Mesendoderm (in vitro differentiated cells): ENCODE results near the gene RNF208.

Source experiments
- DNase-seq: peaks from one replicate; pipeline ENCODE4 v3.0.0; 2013
- H2AK5ac ChIP-seq: 2 replicates; pipeline ENCODE4 v1.6.1; 2013; ENCODE audit warnings: low read length, inconsistent platforms
- H2BK120ac ChIP-seq: 2 replicates; pipeline ENCODE4 v1.6.1; 2013; ENCODE audit warnings: low read depth, mild to moderate bottlenecking, low read length, moderate library complexity, mixed read lengths
- H2BK15ac ChIP-seq: replicated peaks from 2 replicates; pipeline ENCODE4 v1.6.1; 2013; ENCODE audit warnings: low read depth, mild to moderate bottlenecking, moderate library complexity
- H2BK5ac ChIP-seq: 2 replicates; pipeline ENCODE4 v1.6.1; 2013; ENCODE audit warnings: low read length, inconsistent platforms
- H3K18ac ChIP-seq: 2 replicates; pipeline ENCODE4 v1.6.1; 2013; ENCODE audit warnings: mild to moderate bottlenecking, low read length, mixed read lengths
- H3K23ac ChIP-seq: one replicate; pipeline ENCODE4 v1.6.1; 2013; ENCODE audit warnings: low read length
- H3K27ac ChIP-seq: 2 replicates; pipeline ENCODE4 v1.5.1; 2013; ENCODE audit warnings: low read depth, mild to moderate bottlenecking, inconsistent platforms, low read length, moderate library complexity
- H3K27me3 ChIP-seq: 2 replicates; pipeline ENCODE4 v1.6.1; 2013; ENCODE audit warnings: low read length, control low read depth, mild to moderate bottlenecking, inconsistent platforms; ENCODE audit not compliant: insufficient read depth, poor library complexity
- H3K36me3 ChIP-seq: 2 replicates; pipeline ENCODE4 v1.6.1; 2013; ENCODE audit warnings: low read length, inconsistent platforms; ENCODE audit not compliant: control insufficient read depth, insufficient read depth
- H3K4ac ChIP-seq: one replicate; pipeline ENCODE4 v1.6.1; 2013; ENCODE audit warnings: low read depth, mild to moderate bottlenecking, low read length, moderate library complexity
- H3K4me1 ChIP-seq: 2 replicates; pipeline ENCODE4 v1.6.1; 2013; ENCODE audit warnings: low read depth, low read length, inconsistent platforms; ENCODE audit not compliant: control insufficient read depth
- H3K4me2 ChIP-seq: 2 replicates; pipeline ENCODE4 v1.6.1; 2013; ENCODE audit warnings: low read length
- H3K4me3 ChIP-seq: 2 replicates; pipeline ENCODE4 v1.5.1; 2013; ENCODE audit warnings: mild to moderate bottlenecking, low read length
- H3K56ac ChIP-seq: one replicate; pipeline ENCODE4 v1.6.1; 2013; ENCODE audit warnings: low read length
- H3K79me1 ChIP-seq: 2 replicates; pipeline ENCODE4 v1.6.1; 2013; ENCODE audit warnings: low read length, inconsistent platforms
- H3K79me2 ChIP-seq: 2 replicates; pipeline ENCODE4 v1.6.1; 2013; ENCODE audit warnings: mild to moderate bottlenecking, low read length; ENCODE audit not compliant: control insufficient read depth, insufficient read depth
- H3K9ac ChIP-seq: 2 replicates; pipeline ENCODE4 v1.6.1; 2013; ENCODE audit warnings: low read length, inconsistent platforms
- H4K5ac ChIP-seq: one replicate; pipeline ENCODE4 v1.6.1; 2013; ENCODE audit warnings: low read length
- H4K8ac ChIP-seq: one replicate; pipeline ENCODE4 v1.6.1; 2013; ENCODE audit warnings: low read depth, mild to moderate bottlenecking, control low read depth, low read length, moderate library complexity
- WGBS: extraction: QIAGEN DNeasy Blood & Tissue Kit; methylation state at CpG from one replicate; pipeline ENCODE4 v1.1.7; 2013; ENCODE audit warnings: low lambda C conversion rate, missing lambda C conversion rate; ENCODE audit not compliant: insufficient coverage; ENCODE audit errors: extremely low coverage; 5-methylcytosine and 5-hydroxymethylcytosine counted together

Gene RNF208

DNA sequence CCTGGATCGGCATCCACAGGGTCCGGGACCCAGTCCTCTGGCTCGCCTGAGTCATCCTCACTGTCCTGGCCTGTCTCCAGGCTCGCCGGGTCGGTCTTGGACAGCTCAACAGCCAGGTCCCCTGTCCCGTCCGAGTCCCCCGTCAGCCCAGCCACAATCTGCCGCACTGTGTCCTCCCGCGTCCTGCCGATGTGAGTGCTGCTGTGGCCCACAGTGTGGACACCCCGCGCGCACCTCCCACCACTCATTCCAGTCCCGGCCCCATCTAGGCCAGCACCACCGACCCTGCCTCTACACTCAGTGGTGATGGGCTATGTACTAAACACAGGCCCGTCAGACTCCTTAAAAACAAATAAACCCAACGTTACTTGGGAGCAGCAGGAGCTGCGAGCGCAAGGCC, 40.4 kb downstream of the RNF208 start:
- Histone ChIP-seq H3K79me1 (no peaks in the 10 kb centered on the region), H3K27ac (no peak overlapping the region), H3K36me3 (no peaks in the 10 kb centered on the region), H2BK120ac (no peak overlapping the region), H2BK5ac (no peak overlapping the region), H3K18ac (no peak overlapping the region), H4K5ac (no peak overlapping the region), H2AK5ac (no peak overlapping the region), H3K79me2 (peaks cover 1% of the 10 kb centered on the region), H3K4me2 (no peak overlapping the region), H3K4me3 (no peak overlapping the region), H3K4ac (no peak overlapping the region), H2BK15ac (no peak overlapping the region), H3K23ac (no peak overlapping the region), H3K4me1 (no peaks in the 10 kb centered on the region), H3K56ac (no peak overlapping the region), H4K8ac (no peak overlapping the region), H3K27me3 (no peaks in the 10 kb centered on the region), H3K9ac (no peak overlapping the region)
- no CpG with 5 or more reads among the region's 22 CpGs for WGBS
- DNase-seq, result no peak

DNA sequence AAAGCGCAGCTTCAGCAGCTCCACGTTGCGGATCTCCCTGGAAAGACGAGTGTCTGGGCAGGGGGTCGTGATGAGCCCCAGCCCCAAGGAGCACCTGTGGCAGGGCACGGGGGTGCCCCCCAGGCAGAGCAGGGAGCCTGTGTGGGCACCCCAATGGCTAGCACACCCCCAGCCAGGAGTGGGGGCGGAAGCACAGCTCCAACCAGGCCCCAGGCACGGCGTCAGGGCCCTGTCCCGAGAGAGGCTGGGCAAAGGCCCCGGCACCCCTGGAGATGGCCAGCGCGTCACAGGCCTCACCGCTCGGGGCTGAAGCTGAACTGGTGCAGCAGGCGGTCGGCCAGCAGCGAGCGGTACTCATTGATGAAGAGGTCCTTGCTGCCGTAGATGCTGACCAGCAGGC, 41.5 kb downstream of the RNF208 start:
- Histone ChIP-seq H4K5ac (no peak overlapping the region), H2BK15ac (no peak overlapping the region), H3K9ac (no peak overlapping the region), H3K23ac (no peak overlapping the region), H3K4me2 (no peak overlapping the region), H2BK5ac (no peak overlapping the region), H3K79me1 (no peaks in the 10 kb centered on the region), H2AK5ac (no peak overlapping the region), H3K79me2 (no peaks in the 10 kb centered on the region), H4K8ac (no peak overlapping the region), H3K4ac (no peak overlapping the region), H3K56ac (no peak overlapping the region), H3K27ac (no peak overlapping the region), H3K4me3 (no peak overlapping the region), H3K27me3 (no peaks in the 10 kb centered on the region), H3K18ac (no peak overlapping the region), H2BK120ac (no peak overlapping the region), H3K36me3 (no peaks in the 10 kb centered on the region), H3K4me1 (no peaks in the 10 kb centered on the region)
- DNase-seq, result no peak
- WGBS, result no CpG with 5 or more reads among the region's 20 CpGs

DNA sequence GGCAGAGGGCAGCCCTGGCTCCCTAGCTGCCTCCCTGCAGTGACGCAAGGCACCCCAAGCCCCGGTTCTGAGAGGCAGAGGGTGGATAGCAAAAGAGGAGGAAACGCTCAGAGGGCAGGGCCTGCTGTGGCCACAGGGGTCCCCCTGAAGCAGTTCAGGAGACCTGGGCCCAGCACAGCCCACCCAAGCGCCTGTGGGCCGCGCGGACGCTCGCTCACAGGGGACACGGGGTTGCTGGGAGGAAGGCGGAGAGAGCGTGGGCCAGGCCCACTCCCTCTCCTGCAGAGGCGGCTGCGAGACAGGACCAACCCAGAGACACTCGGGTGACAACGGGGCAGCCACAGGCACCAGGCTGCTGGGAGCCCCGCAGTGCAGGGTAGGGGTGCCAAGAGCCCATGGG, 42.3 kb downstream of the RNF208 start:
- no peak overlapping the region for H2BK5ac ChIP-seq
- no peak overlapping the region for H3K4me2 ChIP-seq
- H2BK120ac ChIP-seq, result no peak overlapping the region
- no peak overlapping the region for H3K23ac ChIP-seq
- no peak overlapping the region for H3K56ac ChIP-seq
- no peaks in the 10 kb centered on the region for H3K79me2 ChIP-seq
- WGBS, result no CpG with 5 or more reads among the region's 17 CpGs
- no peaks in the 10 kb centered on the region for H3K27me3 ChIP-seq
- H3K4me1 ChIP-seq, result no peaks in the 10 kb centered on the region
- DNase-seq, result no peak
- H2BK15ac ChIP-seq, result no peak overlapping the region
- H3K79me1 ChIP-seq, result no peaks in the 10 kb centered on the region
- no peak overlapping the region for H3K4ac ChIP-seq
- no peak overlapping the region for H2AK5ac ChIP-seq
- H4K8ac ChIP-seq, result no peak overlapping the region
- no peak overlapping the region for H4K5ac ChIP-seq
- H3K36me3 ChIP-seq, result no peaks in the 10 kb centered on the region
- no peak overlapping the region for H3K27ac ChIP-seq
- no peak overlapping the region for H3K18ac ChIP-seq
- H3K4me3 ChIP-seq, result no peak overlapping the region
- H3K9ac ChIP-seq, result no peak overlapping the region

DNA sequence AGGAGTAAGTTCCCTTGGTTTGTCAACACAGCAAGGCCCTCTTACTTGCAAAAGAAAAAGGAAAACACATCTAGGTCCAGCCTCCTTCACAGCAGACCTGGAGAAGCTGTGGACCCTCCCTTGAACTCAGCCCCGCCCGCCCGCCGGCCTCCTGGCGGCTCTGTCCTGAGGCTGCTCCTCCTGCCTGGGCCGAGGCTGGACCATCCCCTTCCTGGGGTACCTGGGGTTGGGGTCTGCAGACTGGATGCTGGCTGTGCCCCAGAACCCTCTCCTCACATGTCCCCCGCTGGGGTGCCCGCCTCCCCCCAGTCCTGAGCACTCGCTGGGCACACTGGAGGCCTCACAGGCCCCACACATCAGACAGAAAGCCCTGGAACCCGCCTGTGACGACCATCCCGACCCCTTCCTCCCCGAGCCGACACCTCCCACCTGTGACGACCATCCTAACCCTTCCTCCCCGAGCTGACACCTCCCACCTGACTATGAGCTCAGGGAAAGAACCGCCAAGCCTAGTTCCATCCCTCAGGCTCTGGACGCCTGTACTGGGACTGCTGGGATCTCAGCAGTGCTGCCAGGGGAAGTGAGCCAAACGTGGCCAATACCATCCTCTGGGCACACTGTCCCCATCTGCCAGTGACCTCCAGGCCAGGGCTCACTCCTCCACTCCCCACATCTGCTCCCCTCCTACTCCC, 43.0 kb downstream of the RNF208 start:
- H2BK120ac ChIP-seq, result no peak overlapping the region

DNA sequence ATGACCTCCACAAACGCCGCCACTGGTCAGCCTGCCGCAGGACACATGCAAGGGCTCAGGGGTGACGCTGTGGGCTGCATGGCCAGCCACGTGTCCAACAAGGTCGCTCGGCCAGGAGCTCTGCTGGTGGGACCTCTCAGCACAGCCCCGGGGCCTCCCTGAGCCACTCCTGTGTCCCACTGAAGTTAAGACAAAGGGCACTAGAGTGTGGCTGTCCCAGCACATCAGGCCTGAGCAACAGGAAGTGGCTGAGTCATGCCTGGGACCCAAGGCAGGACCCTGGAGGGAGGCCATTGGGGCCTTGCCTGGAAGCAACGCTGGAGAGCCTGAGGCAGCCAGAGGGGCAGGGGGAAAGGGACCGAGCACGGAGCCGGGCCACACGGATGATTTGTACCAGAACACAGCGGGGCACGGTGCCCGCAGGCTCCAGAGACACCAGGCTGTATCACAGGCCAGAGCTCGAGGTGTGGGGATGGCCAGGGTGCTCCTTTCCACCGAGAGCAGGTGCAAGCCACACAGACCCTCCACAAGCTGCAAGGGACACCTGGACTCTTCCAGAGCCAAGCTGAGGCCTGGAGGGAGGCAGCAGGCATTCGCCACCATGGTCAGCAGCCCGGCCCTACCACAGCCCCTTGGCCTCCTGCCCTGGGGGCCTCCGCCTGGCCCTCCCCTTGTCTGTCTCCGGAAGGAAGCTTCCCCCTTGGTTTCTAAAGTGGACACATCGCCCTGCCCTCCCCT, 43.7 kb downstream of the RNF208 start:
- Histone ChIP-seq H2BK15ac (no peak overlapping the region), H3K36me3 (no peaks in the 10 kb centered on the region), H4K5ac (no peak overlapping the region), H3K27me3 (no peaks in the 10 kb centered on the region), H3K4ac (no peak overlapping the region), H3K23ac (no peak overlapping the region), H2AK5ac (no peak overlapping the region), H3K9ac (no peak overlapping the region), H3K79me1 (no peaks in the 10 kb centered on the region), H2BK5ac (no peak overlapping the region), H3K18ac (no peak overlapping the region), H2BK120ac (no peak overlapping the region), H3K4me2 (no peak overlapping the region), H3K27ac (no peak overlapping the region), H3K4me1 (no peaks in the 10 kb centered on the region), H3K56ac (no peak overlapping the region), H3K4me3 (no peak overlapping the region), H4K8ac (no peak overlapping the region), H3K79me2 (no peaks in the 10 kb centered on the region)
- WGBS, result no CpG with 5 or more reads among the region's 23 CpGs
- DNase-seq, result no peak

More for the DNA sequence above, 43.0 kb downstream of the RNF208 start:
- Histone ChIP-seq H3K23ac (no peak overlapping the region), H3K56ac (no peak overlapping the region), H3K4me3 (no peak overlapping the region), H3K4ac (no peak overlapping the region), H2BK5ac (no peak overlapping the region), H3K4me1 (no peaks in the 10 kb centered on the region), H3K36me3 (no peaks in the 10 kb centered on the region), H3K79me1 (no peaks in the 10 kb centered on the region), H3K27me3 (no peaks in the 10 kb centered on the region), H2BK15ac (no peak overlapping the region), H4K8ac (no peak overlapping the region), H3K27ac (no peak overlapping the region), H2AK5ac (no peak overlapping the region), H3K79me2 (no peaks in the 10 kb centered on the region), H3K18ac (no peak overlapping the region), H3K4me2 (no peak overlapping the region), H4K5ac (no peak overlapping the region), H3K9ac (no peak overlapping the region)
- WGBS, result no CpG with 5 or more reads among the region's 19 CpGs
- DNase-seq, result no peak
